Eye (tissue), 1 donor: ENCODE measurements around the gene SLC6A19.
"Not testable (repeated sequence)": the region's sequence is repeated elsewhere in the genome, so short reads cannot be mapped to it uniquely, and the experiment has no call there.

Experiments
- DNase-seq: peaks from one replicate; pipeline ENCODE4 v3.0.0-alpha.2; 2015

The SLC6A19 gene

GRCh38 chr5:1226231-1226630, 24.8 kb downstream of the SLC6A19 start:
- no peak for DNase-seq

- no peak for DNase-seq
Observed at GRCh38 chr5:1226839-1227581, 25.6 kb downstream of the SLC6A19 start.

GRCh38 chr5:1227667-1228066, 26.3 kb downstream of the SLC6A19 start:
- no peak for DNase-seq

- DNase-seq = no peak
Observed at GRCh38 chr5:1228120-1228519, 26.7 kb downstream of the SLC6A19 start.

GRCh38 chr5:1229023-1229422, 27.6 kb downstream of the SLC6A19 start:
- DNase-seq = not testable (repeated sequence)

- no peak for DNase-seq
Observed at GRCh38 chr5:1229822-1230221, 28.4 kb downstream of the SLC6A19 start.

GRCh38 chr5:1230551-1230950, 29.2 kb downstream of the SLC6A19 start:
- no peak for DNase-seq

GRCh38 chr5:1231354-1231905, 30.0 kb downstream of the SLC6A19 start:
- peak; percentile 44 for DNase-seq

- no peak for DNase-seq
Observed at GRCh38 chr5:1232780-1233179, 31.4 kb downstream of the SLC6A19 start.

- DNase-seq = no peak
Observed at GRCh38 chr5:1235379-1235778, 34.0 kb downstream of the SLC6A19 start.

GRCh38 chr5:1235838-1236237, 34.4 kb downstream of the SLC6A19 start:
- DNase-seq = no peak

- DNase-seq = no peak
Observed at GRCh38 chr5:1239505-1240251, 38.3 kb downstream of the SLC6A19 start.

GRCh38 chr5:1240496-1241260, 39.3 kb downstream of the SLC6A19 start:
- no peak for DNase-seq

GRCh38 chr5:1241509-1242080, 40.2 kb downstream of the SLC6A19 start:
- DNase-seq = no peak

GRCh38 chr5:1242733-1243486, 41.5 kb downstream of the SLC6A19 start:
- no peak for DNase-seq

- DNase-seq = peak; percentile 42
Observed at GRCh38 chr5:1243487-1244130, 42.2 kb downstream of the SLC6A19 start.

GRCh38 chr5:1244255-1244654, 42.9 kb downstream of the SLC6A19 start:
- no peak for DNase-seq

GRCh38 chr5:1244976-1245375, 43.6 kb downstream of the SLC6A19 start:
- DNase-seq = no peak

- peak; percentile 35 for DNase-seq
Observed at GRCh38 chr5:1245905-1246576, 44.6 kb downstream of the SLC6A19 start.

GRCh38 chr5:1246711-1247431, 45.5 kb downstream of the SLC6A19 start:
- DNase-seq = peak; percentile 89
